ENCODE measurements around the gene DOK7. TPM values are rescaled to one million over a fixed set of nuclear protein-coding genes. Genes with fewer than 3 reads are reported as not detected.

The DOK7 gene
- total RNA-seq, 1 experiment from 2014 or later, result 0.26 TPM

GRCh38 chr4:3478446-3479357 is 15.6 kb downstream of the DOK7 start:
- H2BK120ac ChIP-seq (ENCODE audit: low read depth, low read length, poor library complexity, severe bottlenecking), result no peak overlapping the region
- H3K56ac ChIP-seq (ENCODE audit: insufficient read length, low read depth, low read length), result no peak overlapping the region
- no peak overlapping the region for H3K9ac ChIP-seq (ENCODE audit: extremely low read depth, insufficient read length, low read length)
- no peak overlapping the region for H3K4me3 Mint-ChIP-seq
- no peak overlapping the region for H3K27ac Mint-ChIP-seq
- H3K4me1 ChIP-seq (ENCODE audit: insufficient read depth, low read length), result peaks cover 4% of the 10 kb centered on the region; the same call in 1 of the 2 replicates
- no peak overlapping the region for H3K27ac ChIP-seq (ENCODE audit: insufficient read length, low read depth, low read length)
- H3K18ac ChIP-seq (ENCODE audit: insufficient read length, low read depth, low read length), result no peak overlapping the region
- H4K5ac ChIP-seq (ENCODE audit: insufficient read length, low read depth, low read length), result no peak overlapping the region
- DNase-seq, result no peak
- no peak for TF ChIP-seq CTCF (conservative IDR thresholded peaks at IDR 0.05)
- H3K4me1 Mint-ChIP-seq, result peaks cover 19 to 29% of the 10 kb centered on the region in 2 experiments
- H2BK20ac ChIP-seq (ENCODE audit: low read depth, low read length, poor library complexity, severe bottlenecking), result no peak overlapping the region
- no peaks in the 10 kb centered on the region for H3K9me3 Mint-ChIP-seq
- H3K4ac ChIP-seq (ENCODE audit: low read depth, low read length), result no peak overlapping the region
- H4K20me1 ChIP-seq (ENCODE audit: control insufficient read depth, insufficient read depth, insufficient read length), result no peaks in the 10 kb centered on the region
- no peak overlapping the region for H2AK5ac ChIP-seq (ENCODE audit: insufficient read length, low read length)
- no peak overlapping the region for H2BK12ac ChIP-seq (ENCODE audit: insufficient read length, low read depth, low read length)
- no peak overlapping the region for H2BK5ac ChIP-seq (ENCODE audit: insufficient read length, low read length)
- H2AFZ ChIP-seq (ENCODE audit: low read length), result no peak overlapping the region
- H3K23me2 ChIP-seq (ENCODE audit: insufficient read length, low read depth, low read length, poor library complexity, severe bottlenecking), result peaks cover 4% of the 10 kb centered on the region
- no peak overlapping the region for H3K23ac ChIP-seq (ENCODE audit: insufficient read length, low read depth, low read length)
- H3K27me3 Mint-ChIP-seq (ENCODE audit: low read depth), result peaks cover 90% of the 10 kb centered on the region
- H3K27me3 ChIP-seq (ENCODE audit: insufficient read depth, low read length), result peaks cover 4% of the 10 kb centered on the region; the same call in 1 of the 2 replicates
- no peak overlapping the region for H4K8ac ChIP-seq (replicated peaks; ENCODE audit: insufficient read length, low read depth, low read length)
- H3T11ph ChIP-seq (ENCODE audit: low read length), result no peak overlapping the region
- H4K91ac ChIP-seq (ENCODE audit: insufficient read length, low read depth, low read length), result no peak overlapping the region
- H3K4me2 ChIP-seq (ENCODE audit: insufficient read depth, insufficient read length, low read length), result no peak overlapping the region
- H3K79me2 ChIP-seq (ENCODE audit: insufficient read depth, low read length), result no peaks in the 10 kb centered on the region
- H3K36me3 Mint-ChIP-seq (ENCODE audit: insufficient read depth in 1 of 3, low read depth in 3 of 3), result no peaks in the 10 kb centered on the region
- H3K9me3 ChIP-seq (ENCODE audit: control insufficient read depth, low read depth, low read length), result no peaks in the 10 kb centered on the region
- H3K79me1 ChIP-seq (ENCODE audit: insufficient read depth, low read depth, low read length, poor library complexity, severe bottlenecking), result no peaks in the 10 kb centered on the region
- H3K14ac ChIP-seq (ENCODE audit: insufficient read depth, low read length), result no peak overlapping the region
- no CpG with 5 or more reads among the region's 35 CpGs for WGBS (ENCODE audit: extremely low coverage, insufficient read length, low lambda C conversion rate)
- H2BK15ac ChIP-seq (ENCODE audit: low read depth, low read length), result no peak overlapping the region

Measured in H9 (cell line).